Uterus (tissue), 2 donors: ENCODE data around the gene RPS19.

ENCODE experiments used
- CTCF ChIP-seq, 4 experiments: fragments of 200-600 bp in 2 of 4; fragments of 450-650 bp in 2 of 4; sonication (generic) in 2 of 4; IDR thresholded peaks; one replicate each; pipeline ENCODE4 v1.5.1; 2016 to 2019; ENCODE audit warnings: antibody characterized with exemption in 4 of 4, mild to moderate bottlenecking in 2 of 4, moderate library complexity in 1 of 4
- POLR2A ChIP-seq, 2 donors: fragments of 450-650 bp; IDR thresholded peaks; one replicate each; pipeline ENCODE4 v1.6.1; 2016; ENCODE audit warnings: antibody characterized with exemption in 2 of 2, mild to moderate bottlenecking in 1 of 2, moderate library complexity in 1 of 2

- TF ChIP-seq CTCF (IDR thresholded peaks at IDR 0.05) (no peak), POLR2A (IDR thresholded peaks at IDR 0.05) (no peak)
These were observed 512 bp downstream of the RPS19 start for GRCh38 chr19:41860419-41861115.
